Retinal pigment epithelial cell (primary cell): ENCODE data around the gene TENM3.
A peak's percentile ranks its signal among the peaks of the same experiment; 100 is the strongest.
"Not testable (repeated sequence)": the region's sequence is repeated elsewhere in the genome, so short reads cannot be mapped to it uniquely, and the experiment has no call there.

Experiments used
- DNase-seq: peaks from one replicate; pipeline ENCODE4 v3.0.0-alpha.2; 2010; ENCODE audit warnings: low read depth
- H3K4me3 ChIP-seq: 2 replicates; pipeline ENCODE4 v1.5.1; 2011; ENCODE audit warnings: mild to moderate bottlenecking, low read length, control low read depth, moderate library complexity
- TF ChIP-seq, protein P1 (sequence below): conservative IDR thresholded peaks from 2 replicates; pipeline ENCODE4 v1.5.1; 2011; ENCODE audit warnings: low read depth, low read length, control low read depth, inconsistent platforms

TENM3 gene

DNA sequence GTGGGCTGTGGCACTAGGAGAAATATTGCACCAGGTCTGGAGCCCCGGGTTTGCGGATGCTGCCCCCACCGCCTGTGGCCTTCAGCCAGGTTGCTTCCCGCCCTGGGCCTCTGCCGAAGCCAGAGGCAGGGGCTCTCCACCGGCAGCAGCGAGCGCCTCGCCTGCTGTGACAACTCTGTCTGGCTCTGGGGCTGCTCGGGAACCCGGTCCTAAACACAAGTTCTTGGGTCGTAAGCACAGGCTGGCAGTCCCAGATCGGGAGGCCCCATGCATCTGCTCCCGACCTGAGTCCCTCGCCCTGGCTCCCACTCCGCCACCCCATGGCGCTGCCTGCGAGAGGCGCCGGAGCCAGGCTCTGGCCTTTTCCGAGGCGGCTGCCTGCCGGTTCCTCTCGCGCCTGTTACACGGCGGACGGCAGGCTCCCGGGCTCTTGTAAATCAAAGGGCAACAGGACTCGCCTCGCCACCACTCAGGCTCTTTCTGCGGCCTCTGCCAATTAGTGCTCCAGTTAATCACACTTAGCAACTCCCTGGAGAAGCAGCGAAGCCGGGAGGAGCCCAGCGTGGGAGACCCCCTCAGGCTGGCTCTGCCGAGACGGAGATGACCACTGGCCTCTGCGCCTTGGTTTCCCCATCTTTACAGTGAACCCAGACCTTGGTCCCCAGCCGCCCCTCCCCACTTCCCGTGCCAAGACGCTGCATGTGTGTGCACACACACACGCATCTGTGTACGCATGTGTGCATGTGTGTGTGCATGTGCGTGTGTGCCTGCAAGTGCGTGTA lies 564.8 kb downstream of the TENM3 start:
- no peak for DNase-seq
- no peak overlapping the region for H3K4me3 ChIP-seq
- TF ChIP-seq, protein P1, sequence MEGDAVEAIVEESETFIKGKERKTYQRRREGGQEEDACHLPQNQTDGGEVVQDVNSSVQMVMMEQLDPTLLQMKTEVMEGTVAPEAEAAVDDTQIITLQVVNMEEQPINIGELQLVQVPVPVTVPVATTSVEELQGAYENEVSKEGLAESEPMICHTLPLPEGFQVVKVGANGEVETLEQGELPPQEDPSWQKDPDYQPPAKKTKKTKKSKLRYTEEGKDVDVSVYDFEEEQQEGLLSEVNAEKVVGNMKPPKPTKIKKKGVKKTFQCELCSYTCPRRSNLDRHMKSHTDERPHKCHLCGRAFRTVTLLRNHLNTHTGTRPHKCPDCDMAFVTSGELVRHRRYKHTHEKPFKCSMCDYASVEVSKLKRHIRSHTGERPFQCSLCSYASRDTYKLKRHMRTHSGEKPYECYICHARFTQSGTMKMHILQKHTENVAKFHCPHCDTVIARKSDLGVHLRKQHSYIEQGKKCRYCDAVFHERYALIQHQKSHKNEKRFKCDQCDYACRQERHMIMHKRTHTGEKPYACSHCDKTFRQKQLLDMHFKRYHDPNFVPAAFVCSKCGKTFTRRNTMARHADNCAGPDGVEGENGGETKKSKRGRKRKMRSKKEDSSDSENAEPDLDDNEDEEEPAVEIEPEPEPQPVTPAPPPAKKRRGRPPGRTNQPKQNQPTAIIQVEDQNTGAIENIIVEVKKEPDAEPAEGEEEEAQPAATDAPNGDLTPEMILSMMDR: no peak

DNA sequence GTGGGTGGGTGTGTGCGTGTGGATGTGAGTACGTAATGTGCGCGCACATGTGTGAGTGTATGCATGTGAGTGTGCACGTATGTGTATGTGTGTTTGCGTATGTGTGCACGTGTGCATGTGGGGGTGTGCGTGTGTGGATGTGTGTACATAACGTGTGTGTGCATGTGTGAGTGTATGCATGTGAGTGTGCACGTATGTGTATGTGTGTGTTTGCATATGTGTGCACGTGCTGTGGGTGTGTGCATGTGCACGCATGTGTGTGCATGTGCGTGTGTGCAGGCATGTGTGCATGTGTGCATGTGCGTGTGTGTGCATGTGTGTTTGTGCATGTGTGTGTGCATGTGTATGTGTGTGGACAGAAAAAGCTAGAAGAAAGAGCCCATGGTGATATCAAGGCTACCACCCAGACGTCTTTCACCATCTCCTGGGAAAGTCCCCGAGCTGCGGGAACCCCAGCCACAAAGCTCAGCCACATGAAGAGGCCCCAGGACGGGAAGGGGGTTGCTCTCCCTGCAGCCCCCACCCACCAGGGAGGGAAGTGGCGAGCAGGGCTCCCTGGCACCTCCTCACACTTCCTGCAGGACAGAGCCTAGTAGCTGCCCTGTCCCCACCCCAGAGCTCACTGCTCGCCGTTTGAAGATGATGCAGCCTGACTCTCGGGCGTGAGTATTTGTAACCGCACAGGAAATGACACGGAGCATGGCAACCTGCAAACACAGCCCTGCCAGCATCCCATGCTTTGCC lies 565.6 kb downstream of the TENM3 start:
- TF ChIP-seq, protein P1: no peak
- no peak overlapping the region for H3K4me3 ChIP-seq
- no peak for DNase-seq

- no peak overlapping the region for H3K4me3 ChIP-seq
- DNase-seq: no peak
- TF ChIP-seq, protein P1: peak; percentile 51
These were observed 566.4 kb downstream of the TENM3 start for GRCh38 chr4:182809417-182810102.

DNA sequence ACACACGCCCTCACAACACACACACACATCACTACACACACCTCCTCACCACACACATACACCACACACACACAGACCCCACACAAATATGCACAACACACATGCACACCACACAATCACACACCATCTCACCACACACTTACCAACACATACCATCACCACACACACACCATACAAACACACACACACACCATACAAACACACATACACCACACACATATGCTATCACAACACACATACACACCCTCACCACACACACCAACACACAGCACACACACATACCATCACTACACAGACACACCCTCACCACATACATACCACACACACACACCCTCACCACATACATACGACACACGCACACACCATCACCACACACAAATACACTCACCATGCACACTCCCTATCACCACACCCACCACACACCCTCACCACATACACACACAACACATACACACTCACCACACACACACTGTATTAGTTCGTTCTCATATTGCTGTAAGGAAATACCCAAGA lies 567.0 kb downstream of the TENM3 start:
- TF ChIP-seq, protein P1: no peak
- no peak for DNase-seq
- H3K4me3 ChIP-seq: no peak overlapping the region

DNA sequence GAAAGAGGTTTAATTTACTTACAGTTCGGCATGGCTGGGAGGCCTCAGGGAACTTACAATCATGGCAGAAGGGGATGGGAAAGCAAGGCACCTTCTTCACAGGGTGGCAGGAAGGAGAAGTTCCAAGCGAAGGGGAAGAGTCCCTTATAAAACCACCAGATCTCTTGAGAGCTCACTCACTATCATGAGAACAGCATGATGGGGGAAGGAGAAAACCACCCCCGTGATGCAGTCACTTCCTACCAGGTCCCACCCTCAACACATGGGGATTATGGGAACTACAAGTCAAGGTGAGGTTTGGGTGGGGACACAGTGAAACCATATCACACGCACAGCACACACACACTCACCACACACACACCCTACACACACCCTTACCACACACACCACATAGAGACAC lies 569.7 kb downstream of the TENM3 start:
- TF ChIP-seq, protein P1: no peak
- H3K4me3 ChIP-seq: no peak overlapping the region
- no peak for DNase-seq

GRCh38 chr4:182814065-182814464 lies 570.9 kb downstream of the TENM3 start:
- H3K4me3 ChIP-seq, DNase-seq: not testable (repeated sequence)
